Stimulated activated naive CD4-positive, alpha-beta T cell treated with Interleukin-2 at 50 U/mL for 16 hours (primary cell): Measurements from ENCODE around the gene FLNC.
A peak's percentile ranks its signal among the peaks of the same experiment; 100 is the strongest.

Source experiments
- DNase-seq: peaks from one replicate; lab custom pipeline; 2025; lab: John Stamatoyannopoulos, UW

Gene FLNC

DNA sequence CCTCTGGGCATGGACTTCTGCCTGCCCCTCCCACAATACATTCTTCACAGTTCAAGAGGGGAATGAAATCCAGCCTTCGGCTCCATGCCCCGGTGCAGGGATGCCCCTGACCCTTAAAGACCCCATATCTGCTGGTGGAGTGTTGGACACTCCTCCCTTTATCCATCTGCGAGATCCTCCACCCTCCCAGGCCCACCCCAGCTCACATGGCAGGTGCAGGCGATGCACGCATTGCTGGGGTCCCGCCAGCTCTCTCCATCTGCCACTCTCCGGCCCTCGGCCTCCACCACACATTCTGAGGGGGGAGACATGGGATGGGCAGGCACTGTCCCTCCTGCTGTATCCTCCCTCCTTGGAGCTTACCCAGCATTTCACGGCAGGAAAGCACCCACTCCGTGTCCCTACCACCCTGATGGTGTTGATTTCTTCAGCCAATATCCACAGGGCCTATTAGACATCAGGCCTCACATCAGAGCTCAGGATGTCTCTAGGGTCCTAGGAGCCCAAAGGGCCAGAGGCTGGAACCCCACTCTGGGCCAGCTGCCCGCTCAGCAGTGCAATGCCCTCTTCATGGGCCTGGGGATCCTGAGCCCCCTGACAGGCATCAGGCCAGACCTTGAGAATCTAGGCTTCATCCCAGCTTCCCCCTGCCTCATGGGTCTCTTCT, 50.7 kb downstream of the FLNC start:
- no peak for DNase-seq

DNA sequence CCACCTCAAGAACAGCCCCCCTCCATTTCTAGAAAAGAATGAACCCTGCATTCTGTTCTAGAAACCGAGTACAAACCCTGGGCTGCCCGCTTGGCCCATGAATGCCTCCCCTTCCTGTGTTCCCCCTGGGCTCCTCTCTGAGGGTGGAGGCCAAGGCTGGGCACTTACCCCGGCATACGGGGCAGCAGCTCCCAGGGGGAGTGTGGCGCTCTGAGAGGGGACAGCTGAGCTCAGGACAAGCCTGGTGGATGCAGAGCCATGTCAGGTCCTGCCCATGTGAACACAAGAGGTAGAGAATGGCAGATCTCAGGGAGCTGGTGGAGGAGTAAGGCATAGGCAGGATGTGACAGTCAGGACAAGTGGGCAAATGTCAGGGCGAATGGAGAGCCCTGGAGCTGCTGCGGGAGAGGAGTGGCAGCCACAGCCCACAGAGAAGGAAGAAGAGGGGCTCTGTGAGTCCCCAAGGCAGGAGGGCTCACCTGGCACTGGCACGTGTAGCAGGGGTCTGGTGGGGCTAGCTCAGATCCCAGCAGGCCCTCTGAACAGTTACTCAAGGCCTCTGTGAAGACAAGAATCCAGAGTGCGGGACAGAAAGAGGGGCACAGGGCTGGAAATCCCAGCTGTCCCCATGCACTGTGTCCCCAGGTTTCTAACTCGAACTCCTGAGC, 51.4 kb downstream of the FLNC start:
- DNase-seq: no peak

DNA sequence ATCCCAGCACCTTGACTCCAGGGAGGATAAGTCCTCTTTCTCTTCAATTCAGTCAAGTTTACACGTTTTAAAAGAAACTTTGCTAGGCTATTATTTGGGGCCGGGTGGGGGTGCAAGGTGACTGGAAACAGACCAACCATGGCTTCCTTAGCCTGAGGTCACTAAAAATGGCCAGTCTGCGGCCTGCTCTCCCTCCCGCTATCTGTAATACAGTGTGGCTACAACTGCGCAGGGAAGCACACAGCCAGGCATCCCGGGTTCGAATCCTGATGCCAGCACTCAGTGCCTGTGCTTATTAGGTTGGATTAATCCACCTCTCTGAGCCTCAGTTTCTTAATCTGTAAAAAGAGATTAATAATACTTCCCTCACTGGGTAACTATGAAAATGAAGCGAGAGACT, 51.9 kb downstream of the FLNC start:
- DNase-seq: no peak

DNA sequence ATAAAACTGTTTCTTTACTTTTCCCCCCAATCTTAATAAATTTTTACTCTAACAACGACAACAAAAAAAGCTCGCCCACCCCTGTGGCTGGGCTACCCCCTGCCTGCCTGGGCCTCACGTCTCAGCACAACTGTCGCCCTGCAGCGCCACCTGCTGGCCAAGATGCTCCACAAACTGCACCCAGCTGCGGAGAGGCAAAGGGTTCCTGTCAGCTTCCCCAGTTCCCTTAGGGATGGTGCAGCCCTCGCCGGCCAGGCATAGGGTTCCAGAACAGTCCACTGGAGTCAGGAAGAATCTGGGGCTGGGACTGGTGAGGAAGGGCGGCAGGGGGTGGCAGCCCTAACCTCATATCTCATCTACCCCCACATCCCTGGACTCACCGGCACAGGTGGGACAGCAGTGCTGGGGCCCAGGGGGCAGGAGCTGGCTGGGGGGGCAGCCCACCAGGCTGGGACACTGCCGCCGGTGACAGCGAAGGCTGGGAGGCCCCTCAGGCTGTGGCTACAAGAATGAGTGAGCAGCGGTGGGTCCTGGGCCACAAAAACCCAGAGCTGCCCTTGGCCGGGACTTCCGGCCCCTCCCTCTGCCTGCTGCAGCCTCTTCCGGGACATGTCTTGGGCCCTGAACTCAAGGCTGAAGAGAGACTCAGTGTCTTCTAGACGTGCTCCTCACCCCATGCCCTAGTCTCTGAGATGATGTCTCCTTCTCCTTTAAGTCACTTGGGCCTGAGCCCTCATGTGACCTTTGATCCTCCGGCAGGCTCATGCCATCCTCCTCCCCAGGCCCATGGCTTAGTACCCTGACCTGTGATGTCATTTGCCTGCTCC, 53.6 kb downstream of the FLNC start:
- peak; percentile 79 for DNase-seq

DNA sequence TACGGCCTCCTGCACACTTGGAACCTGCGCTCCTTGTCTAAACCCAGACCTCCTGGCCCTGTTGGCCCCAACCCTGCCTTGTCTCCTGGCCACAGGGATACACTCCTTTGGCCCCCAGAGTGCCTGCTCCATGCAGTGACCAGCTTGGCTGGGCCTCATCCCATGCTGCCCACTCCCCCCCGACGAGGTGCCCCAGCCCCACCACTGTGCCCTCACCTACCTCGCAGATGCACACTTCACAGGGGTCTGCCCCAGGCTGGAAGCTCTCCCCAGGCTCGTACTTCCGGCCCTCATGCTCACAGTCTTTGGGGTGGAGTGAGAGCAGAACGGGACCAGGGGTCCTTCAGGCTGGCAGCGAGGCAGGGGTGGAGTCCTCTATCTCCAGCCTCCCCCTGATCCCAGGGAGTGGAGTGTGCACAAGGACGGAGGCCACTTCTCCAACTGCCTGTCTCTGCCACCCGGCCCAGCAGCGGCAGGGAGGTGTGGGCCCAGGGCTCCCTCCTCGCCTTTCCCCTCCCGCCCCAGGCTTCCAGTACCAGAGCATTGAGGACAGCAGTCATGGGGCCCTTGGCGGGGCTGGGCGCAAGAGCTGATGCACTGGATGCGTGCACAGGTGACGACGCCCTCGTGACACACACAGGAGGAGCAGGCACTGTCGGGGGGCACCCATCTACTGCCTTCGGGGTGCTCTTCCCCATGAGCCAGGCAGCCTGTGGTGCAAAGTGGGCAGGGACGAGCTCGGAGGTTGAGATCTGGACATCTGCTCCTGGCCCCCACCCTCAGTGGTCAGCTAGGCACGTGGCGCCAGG, 54.6 kb downstream of the FLNC start:
- no peak for DNase-seq

DNA sequence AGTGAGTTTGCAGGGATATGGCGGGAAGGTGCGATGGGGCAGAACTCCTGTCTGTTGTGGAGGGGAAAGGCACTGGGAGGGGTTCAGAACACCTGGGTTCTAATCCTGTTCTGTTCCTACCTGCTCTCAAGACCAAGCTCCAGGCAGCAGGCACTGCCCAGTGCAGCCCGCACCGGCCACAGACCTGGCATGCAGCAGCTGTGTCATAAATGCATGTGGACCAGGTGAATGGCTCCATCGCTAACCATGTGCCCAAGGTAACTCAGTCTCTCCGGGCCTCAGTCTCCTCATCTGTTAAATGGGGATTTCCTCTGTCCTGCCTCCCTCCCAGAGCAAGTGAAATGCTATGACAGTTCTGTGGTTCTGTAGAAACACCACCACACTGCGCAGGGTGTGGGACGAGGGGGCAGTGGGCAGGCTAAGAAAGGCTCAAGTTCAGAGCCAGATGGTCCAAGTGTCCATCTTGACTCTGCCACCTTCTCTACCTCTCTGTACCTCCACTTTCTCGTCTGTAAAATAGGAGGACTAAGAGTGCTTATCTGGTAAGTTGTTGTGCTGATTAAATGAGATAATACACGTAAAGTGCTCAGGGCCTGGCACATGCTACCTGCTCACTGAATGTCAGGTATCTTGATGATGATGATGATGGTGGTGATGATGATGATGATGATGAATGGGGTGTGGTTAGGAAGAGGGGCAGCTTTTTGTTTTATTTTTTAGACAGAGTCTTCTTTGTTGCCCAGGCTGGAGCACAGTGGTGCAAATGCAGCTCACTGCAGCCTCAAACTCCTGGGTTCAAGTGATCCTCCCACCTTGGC, 55.4 kb downstream of the FLNC start:
- DNase-seq: no peak

DNA sequence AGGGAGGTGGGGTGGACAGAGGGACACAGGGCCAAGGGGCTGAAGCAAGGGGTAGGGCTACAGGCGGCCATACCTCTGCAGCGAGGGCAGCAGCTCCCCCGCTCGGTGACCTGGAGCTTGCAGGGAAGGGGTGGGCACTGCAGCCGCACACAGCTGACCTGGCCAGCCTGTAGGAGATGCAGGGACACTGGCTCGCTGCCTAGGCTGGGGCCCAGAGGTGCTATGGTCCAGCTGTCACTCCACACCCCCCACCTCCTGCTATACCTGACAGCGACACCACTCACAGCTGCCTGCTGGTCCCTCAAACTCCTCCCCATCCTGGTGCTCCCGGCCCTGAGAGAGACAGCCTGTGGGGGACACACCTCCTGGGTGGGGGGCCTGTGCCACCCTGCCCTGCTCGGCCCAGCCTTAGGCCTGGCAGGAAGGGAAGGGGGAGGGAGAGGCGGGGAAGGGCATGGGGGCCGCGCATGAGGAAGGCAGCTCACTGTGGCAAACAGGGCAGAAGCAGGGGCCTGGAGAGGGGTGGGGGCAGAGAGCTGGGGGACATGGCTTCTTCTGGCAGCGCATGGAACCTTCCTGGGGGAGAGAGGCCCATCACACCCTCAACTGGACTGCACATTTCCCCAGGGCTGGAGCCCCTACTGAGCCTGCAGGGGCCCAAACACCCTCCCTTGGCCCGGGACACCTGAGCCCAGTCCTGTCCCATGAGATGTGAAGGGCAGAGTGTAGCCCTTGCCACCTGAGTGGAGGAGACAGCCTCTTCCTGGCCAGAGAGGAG, 56.4 kb downstream of the FLNC start:
- DNase-seq: no peak

DNA sequence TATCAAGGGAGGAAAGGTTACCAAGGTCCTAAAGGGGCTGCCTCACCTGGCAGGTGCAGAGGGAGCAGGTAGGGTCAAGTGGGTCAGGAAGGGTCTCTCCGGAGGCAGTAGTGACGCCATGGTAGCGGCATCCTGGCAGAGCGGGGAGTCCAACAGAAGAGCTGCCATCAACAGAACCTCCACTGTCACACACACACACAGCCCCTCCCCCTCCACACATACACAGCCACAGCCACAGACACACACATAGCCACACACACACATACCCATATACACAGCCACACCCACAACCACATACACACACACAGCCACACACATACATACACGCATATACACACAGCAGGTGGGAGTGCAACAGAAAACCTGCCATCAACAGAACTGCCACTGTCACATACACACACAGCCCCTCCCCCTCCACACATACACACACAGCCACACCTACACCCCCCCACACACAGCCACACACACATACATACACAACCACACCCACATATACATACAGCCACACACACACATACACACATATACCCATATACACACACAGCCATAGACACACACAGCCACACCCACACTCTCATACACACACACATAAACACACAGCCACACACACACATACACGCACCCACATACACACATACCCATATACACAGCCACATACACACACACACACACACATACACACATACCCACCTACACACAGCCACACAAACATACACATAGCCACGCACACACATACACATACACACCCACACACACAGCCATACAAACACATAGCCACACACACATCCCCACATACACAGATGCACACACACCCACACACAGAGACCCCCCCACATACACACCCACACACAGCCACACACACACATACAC, 57.2 kb downstream of the FLNC start:
- no peak for DNase-seq

DNA sequence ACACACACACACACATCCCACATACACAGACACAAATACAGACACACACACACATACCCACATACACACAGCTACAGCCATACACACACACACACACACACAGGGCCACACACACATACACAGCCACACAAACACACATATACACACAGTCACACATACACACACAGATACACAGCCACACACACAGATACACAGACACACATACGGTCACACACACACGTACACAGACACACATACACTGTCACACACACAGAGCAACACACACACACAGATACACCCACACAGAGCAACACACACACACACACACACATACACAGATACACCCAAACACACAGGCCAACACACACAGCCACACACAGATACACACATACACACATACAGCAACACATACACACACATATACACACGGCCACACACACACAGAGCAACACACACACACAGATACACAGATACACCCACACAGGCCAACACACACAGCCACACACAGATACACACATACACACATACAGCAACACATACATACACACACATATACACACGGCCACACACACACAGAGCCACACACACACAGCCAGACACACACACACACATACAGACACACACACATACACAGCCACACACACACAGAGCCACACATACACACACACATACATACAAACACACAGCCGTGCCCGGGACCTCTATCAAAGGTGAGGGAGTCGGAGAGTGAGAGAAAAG, 58.0 kb downstream of the FLNC start:
- DNase-seq: no peak

DNA sequence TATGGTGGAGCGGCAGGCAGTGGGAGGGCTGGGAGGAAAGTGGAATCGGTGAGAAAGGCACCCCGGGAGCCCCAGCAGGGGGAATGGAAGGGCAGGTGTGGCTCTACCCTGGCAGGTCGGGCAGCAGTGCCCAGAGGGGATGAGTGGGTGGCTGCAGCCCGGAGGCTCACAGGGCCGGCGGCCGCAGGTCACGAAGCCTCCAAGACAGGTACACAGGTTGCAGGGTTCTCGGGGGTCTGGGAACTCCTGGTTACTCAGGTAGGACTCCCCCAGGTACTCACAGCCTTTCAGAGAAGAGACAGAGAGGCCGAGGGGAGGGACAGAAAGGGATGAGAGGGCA, 58.5 kb downstream of the FLNC start:
- DNase-seq: no peak

DNA sequence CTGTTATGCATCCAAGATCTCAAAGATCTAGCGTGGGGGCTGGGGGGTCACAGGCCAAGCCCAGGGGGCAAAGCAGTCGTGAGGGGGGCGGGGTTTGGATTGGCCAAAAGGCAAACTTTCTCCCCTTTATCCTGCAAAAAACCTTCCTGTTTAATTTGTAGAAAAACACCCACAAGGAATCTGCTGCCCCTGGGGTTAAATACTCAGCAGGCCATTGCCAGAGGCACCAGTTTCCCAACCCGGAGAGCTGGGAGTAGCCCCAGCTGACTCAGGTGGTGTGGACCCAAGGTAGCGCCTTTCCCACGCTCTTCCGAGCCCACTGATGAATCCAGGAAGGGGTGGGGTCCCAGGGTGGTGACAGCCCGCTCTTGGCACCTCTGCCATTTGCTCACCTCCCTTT, 58.9 kb downstream of the FLNC start:
- no peak for DNase-seq

DNA sequence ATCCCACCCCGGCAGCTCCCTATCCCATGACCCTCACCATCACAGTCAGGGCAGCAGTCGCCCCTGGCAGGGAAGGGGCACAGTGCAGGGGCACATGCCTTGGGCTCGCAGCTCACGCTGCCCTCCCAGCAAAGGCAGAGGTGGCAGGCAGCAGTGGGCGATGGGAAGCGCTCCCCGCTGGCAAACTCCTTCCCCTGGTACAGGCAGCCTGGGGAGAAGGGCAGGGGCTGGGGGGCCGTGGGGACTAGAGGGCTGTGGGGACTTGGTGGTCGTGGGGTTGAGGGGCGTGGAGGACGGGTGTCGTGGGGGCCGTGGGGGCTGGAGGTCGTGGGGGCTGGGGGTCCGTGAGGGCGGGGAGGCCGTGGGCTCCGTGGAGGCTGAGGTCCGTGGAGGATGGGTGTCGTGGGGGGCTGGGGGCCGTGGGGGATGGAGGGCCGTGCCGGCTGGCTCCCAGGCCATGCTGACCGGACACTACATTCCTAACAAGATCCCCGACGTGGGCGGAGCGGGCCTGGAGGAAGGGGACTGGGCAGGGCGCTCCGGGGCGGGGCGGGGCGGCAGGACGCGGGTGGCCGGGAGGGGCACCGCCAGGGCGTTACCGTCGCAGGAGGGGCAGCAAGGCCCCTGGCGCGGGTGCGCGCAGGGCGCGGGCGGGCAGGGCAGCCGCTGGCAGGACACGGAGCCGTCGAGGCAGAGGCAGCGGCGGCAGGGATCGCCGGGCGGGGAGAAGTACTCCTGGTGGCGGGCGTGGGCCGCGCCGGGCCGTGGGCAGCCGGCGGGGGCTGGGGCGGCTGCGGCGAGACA, 60.3 kb downstream of the FLNC start:
- DNase-seq: no peak

DNA sequence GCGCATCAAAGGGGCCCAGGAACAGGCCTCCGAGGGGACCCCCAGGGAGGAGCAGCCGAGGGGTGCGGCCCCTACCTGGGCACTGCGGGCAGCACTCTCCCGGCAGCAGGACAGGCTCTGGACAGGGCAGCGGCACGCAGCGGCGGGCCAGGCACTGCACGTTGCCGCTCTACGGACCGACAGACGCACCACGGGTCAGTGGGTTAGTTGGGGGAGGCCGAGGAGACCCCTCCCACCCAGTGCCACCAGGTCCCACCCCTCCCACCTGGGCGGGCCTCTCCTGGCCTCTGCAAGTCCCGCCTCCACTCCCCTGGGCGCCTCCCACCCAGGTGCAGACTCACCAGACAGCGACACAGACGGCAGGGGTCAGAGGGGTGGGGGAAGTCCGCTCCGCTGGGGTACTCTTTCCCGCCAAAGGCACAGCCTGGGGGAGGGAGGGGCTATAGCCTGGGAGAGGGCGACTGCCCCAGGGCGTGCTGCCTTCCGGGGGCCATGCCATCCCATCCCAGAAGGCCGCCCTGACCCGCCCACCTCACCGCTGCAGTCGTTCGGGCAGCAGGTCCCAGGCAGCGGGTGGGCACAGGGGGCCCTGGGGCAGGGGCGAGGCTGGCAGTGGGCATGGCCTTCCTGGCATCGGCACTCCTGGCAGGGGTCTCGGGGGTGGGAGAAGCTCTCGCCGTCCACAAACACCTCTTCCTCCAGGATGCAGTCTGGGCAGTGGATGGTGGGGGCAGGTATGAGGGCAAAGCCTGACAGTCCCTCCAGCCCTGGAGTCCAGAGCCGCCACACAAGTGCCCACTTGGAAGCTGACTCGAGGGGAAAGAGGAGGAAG, 61.1 kb downstream of the FLNC start:
- no peak for DNase-seq

DNA sequence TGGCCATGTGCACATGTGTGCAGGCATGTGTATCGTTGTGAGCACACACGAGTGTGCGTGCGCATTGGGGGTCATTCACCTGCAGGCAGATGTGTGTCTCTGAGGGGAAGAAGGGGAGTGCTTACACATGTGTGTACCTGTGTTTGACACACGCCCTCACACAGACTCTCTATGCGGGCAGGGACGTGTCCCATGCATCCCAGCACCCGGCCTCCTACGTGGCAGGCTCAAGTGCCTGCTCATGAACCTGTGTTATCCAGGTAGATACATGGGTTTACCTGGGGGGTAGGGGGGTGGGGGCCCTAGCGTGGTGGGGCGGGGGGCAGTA, 61.7 kb downstream of the FLNC start:
- DNase-seq: no peak

DNA sequence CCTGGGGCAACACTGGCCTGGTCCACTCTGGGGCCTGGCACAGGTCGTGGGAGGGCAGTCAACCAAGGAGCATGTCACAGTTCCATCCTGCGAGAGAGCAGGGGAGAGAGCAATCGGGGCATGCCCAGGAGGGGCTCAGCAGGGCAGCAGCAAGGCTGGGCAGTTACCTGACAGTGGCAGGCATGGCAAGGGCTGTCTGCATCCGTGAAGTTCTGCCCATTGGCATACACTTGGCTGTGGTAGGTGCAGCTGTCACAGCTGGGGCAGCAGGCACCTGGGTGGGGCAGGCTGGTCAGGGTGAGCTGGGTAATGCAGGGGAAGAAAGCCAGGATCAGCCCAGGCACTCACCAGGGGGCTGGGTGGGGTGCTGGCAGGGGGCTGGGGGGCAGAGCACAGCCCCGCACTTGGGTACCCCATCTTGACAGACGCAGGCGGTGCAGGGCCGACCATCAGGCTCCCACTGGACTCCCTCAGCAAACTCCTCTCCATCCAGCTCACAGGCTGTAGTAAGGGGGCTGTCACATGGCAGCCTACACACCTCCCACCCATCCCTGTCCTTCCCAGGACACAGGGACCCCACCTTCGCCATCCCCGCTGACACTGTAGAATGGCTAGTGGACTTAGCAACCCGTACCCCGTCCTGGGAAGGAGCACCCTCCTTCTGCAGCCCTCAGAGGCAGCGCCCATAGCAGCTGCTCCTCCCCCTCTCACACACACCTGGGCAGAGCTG, 62.5 kb downstream of the FLNC start:
- DNase-seq: no peak

DNA sequence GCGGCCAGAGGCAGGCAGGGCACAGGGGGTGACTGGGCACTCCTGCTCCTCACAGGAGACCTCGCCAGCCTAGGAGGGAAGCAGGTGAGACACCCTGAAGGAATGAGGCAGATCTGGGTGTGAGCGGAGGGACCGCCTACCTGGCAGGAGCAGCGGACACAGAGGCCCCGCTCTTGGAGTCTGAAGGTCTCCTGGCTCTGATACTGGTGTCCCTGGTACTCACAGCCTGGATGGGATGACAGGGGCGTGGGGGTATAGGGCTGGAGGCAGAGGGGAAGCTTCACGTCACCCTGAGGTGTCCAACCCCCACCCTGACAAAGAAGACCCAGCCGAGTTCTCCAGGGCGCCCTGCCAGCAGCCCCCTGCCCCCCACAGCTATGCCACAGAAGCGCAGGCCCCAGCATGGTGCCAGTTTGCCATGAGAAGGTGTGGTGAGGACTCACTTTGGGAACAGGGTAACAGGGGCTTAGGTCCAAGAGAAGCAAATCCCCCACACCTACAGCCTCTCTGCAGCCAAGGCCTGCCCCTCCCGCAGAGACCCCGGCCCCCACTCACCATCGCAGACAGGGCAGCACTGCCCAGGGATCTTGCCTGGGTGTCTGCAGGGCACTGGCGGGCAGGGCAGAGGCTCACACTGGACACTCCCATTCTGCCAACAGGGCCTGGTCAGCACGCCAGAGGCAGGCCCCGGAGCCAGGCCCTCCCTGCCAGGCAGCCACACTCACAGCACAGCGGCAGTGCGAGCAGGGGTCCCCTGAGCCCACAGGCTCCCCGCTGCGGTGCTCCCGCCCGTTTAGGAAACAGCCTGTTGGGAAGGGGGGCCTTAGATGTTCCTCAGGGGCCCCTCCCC, 63.3 kb downstream of the FLNC start:
- DNase-seq: no peak
